ENCODE results near the gene SLC11A1. TPM values are rescaled to one million over a fixed set of nuclear protein-coding genes. Genes with fewer than 3 reads are reported as not detected.
A peak's percentile ranks its signal among the peaks of the same experiment; 100 is the strongest.

Gene SLC11A1
- total and polyA plus RNA-seq, 4 donors, result 1.9 to 56.1 (median 22.1) TPM

DNA sequence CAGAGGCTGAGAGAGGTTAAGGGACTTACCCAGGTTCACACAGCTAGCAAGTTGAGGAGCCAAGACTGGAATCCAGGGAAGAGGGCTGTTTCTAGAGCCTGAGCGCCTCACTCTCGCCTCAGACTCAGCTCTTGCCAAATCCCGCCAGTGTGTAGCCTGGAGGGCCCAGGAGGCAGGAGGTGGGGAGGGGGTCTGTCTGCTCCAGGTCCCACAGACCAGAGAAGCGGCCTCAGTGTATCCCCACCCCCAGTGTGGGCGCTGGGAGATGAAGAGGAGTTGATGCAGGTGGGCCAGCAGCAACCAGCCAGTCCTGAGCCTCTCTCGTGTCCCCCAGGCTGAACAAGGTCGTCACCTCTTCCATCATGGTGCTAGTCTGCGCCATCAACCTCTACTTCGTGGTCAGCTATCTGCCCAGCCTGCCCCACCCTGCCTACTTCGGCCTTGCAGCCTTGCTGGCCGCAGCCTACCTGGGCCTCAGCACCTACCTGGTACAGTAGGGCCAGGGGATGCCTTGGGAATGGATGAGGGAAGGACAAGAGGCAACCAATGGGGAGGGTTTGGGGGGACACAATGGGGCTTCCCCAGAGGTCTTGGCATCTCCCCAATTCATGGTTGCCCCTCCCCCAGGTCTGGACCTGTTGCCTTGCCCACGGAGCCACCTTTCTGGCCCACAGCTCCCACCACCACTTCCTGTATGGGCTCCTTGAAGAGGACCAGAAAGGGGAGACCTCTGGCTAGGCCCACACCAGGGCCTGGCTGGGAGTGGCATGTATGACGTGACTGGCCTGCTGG lies 12.4 kb downstream of the SLC11A1 start:
- WGBS, 2 donors, result 88 to 90% methylated on average over 12 to 13 of the region's 13 CpGs
- no peak for ATAC-seq (ENCODE audit: low FRiP score)
- peak in 1 of 2 donors; percentile 61 for DNase-seq
- Histone ChIP-seq H3K27ac (ENCODE audit: low read depth in 1 of 2, low read length in 2 of 2) (no peak overlapping the region), H3K4me1 (ENCODE audit: control insufficient read depth in 1 of 2, insufficient read depth in 2 of 2, low read length in 2 of 2) (no peaks in the 10 kb centered on the region), H3K9me3 (ENCODE audit: control insufficient read depth, low read length) (no peaks in the 10 kb centered on the region), H3K27me3 (ENCODE audit: control insufficient read depth in 1 of 2, insufficient read depth in 2 of 2, low read length in 1 of 2) (no peaks in the 10 kb centered on the region), H3K4me3 (ENCODE audit: low read length in 2 of 2) (no peak overlapping the region), H3K36me3 (ENCODE audit: control insufficient read depth in 1 of 2, insufficient read depth in 2 of 2, low read length in 1 of 2) (no peaks in the 10 kb centered on the region)
- intact Hi-C loops (cut with DNase I), result loop anchor here (2.0 to 10.0 kb wide), 3 partner anchors 24 to 210 kb away; no protein-coding TSS in a partner anchor

DNA sequence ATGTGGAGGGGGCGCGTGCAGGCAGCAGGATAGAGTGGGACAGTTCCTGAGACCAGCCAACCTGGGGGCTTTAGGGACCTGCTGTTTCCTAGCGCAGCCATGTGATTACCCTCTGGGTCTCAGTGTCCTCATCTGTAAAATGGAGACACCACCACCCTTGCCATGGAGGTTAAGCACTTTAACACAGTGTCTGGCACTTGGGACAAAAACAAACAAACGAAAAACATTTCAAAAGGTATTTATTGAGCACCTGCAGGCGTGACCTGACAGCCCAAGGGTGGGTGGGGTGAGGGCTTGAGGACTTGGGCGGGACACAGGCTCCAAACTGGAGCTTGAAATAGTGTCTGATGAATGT lies 13.0 kb downstream of the SLC11A1 start:
- intact Hi-C loops (cut with DNase I), result loop anchor here (2.0 to 10.0 kb wide), 3 partner anchors 24 to 210 kb away; no protein-coding TSS in a partner anchor
- Histone ChIP-seq H3K4me1 (ENCODE audit: control insufficient read depth in 1 of 2, insufficient read depth in 2 of 2, low read length in 2 of 2) (no peaks in the 10 kb centered on the region), H3K36me3 (ENCODE audit: control insufficient read depth in 1 of 2, insufficient read depth in 2 of 2, low read length in 1 of 2) (no peaks in the 10 kb centered on the region), H3K27me3 (ENCODE audit: control insufficient read depth in 1 of 2, insufficient read depth in 2 of 2, low read length in 1 of 2) (no peaks in the 10 kb centered on the region), H3K4me3 (ENCODE audit: low read length in 2 of 2) (no peak overlapping the region), H3K9me3 (ENCODE audit: control insufficient read depth, low read length) (no peaks in the 10 kb centered on the region), H3K27ac (ENCODE audit: low read depth in 1 of 2, low read length in 2 of 2) (no peak overlapping the region)
- ATAC-seq (ENCODE audit: low FRiP score), result no peak
- no peak for DNase-seq
- 82 to 96% methylated on average over 6 of the region's 6 CpGs for WGBS, 2 donors

DNA sequence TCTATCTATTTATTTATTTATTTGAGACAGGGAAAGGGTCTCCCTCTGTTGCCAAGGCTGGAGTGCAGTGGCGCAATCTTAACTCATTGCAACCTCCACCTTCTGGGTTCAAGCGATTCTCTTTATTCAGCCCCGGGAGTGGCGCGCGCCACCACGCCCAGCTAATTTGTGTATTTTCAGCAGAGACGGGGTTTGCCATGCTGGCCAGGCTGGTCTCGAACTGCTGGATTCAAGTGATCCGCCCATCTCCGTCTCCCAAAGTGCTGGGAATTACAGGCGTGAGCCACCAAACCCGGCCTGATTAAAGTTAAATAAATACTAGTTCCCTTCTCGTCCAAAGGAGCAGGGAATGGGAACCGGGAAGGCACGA lies 13.4 kb downstream of the SLC11A1 start:
- DNase-seq (peak in 1 of 2 donors; percentile 50), ATAC-seq (ENCODE audit: low FRiP score) (no peak)
- no peak overlapping the region for H3K4me3 ChIP-seq (ENCODE audit: low read length in 2 of 2)
- no peaks in the 10 kb centered on the region for H3K4me1 ChIP-seq (ENCODE audit: control insufficient read depth in 1 of 2, insufficient read depth in 2 of 2, low read length in 2 of 2)
- WGBS, 2 donors, result 31 to 41% methylated on average over 16 of the region's 16 CpGs
- H3K27ac ChIP-seq (ENCODE audit: low read depth in 1 of 2, low read length in 2 of 2), result peak overlapping the region in 1 of 2 donors; percentile 78
- H3K9me3 ChIP-seq (ENCODE audit: control insufficient read depth, low read length), result no peaks in the 10 kb centered on the region
- no peaks in the 10 kb centered on the region for H3K27me3 ChIP-seq (ENCODE audit: control insufficient read depth in 1 of 2, insufficient read depth in 2 of 2, low read length in 1 of 2)
- H3K36me3 ChIP-seq (ENCODE audit: control insufficient read depth in 1 of 2, insufficient read depth in 2 of 2, low read length in 1 of 2), result no peaks in the 10 kb centered on the region
- intact Hi-C loops (cut with DNase I), result loop anchor here (2.0 to 10.0 kb wide), 3 partner anchors 25 to 211 kb away; no protein-coding TSS in a partner anchor

DNA sequence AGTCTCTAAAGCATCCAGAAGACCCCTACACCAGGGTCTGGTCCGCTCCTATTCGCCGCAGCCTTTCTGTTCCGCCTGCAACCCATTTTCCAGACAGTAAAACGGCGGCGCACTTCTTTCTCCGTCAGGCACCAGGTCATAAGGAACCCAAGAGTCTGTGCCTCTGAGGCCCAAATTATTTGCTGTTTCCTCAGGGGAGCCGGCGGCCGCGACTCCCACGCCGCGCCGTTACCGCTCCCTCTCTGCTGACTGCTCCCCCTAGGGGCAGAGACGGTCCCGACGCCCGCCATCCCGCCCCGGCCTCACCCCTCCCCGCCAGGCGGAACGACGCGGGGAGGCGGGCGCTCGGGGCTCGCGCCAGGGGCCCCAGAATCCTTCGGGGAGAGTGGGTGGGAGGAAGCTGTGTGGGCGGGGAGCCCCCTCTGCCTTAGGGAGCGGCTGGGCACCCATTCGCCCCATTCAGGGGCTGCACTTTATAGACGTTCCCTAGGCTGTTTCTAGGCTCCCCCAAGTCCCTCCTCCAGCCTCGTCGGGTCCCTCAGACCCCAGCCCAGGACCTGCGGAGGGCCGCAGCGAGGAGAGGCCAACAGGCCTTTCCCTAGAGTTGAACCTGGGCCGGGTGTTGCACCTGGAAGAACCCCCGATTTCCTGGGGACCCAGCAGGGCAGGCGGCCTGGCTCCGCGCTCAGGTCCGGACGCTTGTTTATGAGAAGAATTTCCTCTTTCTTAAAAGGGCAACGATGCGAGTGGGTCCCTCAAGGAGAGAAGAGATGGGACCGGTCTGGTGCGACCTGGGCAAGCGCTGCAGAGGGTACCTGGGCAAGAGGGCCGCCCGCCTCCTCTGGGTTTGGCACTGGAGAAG lies 14.0 kb downstream of the SLC11A1 start:
- H3K4me3 ChIP-seq (ENCODE audit: low read length in 2 of 2), result peak overlapping the region; percentile 56 to 88
- H3K4me1 ChIP-seq (ENCODE audit: control insufficient read depth in 1 of 2, insufficient read depth in 2 of 2, low read length in 2 of 2), result no peaks in the 10 kb centered on the region
- ATAC-seq (ENCODE audit: low FRiP score) (peak; percentile 81), DNase-seq (peak; percentile 97 to 98)
- H3K27ac ChIP-seq (ENCODE audit: low read depth in 1 of 2, low read length in 2 of 2), result peak overlapping the region; percentile 91 to 97
- H3K36me3 ChIP-seq (ENCODE audit: control insufficient read depth in 1 of 2, insufficient read depth in 2 of 2, low read length in 1 of 2), result no peaks in the 10 kb centered on the region
- WGBS, 2 donors, result 1% methylated on average over 57 of the region's 57 CpGs
- H3K27me3 ChIP-seq (ENCODE audit: control insufficient read depth in 1 of 2, insufficient read depth in 2 of 2, low read length in 1 of 2), result no peaks in the 10 kb centered on the region
- H3K9me3 ChIP-seq (ENCODE audit: control insufficient read depth, low read length), result no peaks in the 10 kb centered on the region
- intact Hi-C loops (cut with DNase I), result loop anchor here (2.0 to 10.0 kb wide), 4 partner anchors 25 to 211 kb away; no protein-coding TSS in a partner anchor

DNA sequence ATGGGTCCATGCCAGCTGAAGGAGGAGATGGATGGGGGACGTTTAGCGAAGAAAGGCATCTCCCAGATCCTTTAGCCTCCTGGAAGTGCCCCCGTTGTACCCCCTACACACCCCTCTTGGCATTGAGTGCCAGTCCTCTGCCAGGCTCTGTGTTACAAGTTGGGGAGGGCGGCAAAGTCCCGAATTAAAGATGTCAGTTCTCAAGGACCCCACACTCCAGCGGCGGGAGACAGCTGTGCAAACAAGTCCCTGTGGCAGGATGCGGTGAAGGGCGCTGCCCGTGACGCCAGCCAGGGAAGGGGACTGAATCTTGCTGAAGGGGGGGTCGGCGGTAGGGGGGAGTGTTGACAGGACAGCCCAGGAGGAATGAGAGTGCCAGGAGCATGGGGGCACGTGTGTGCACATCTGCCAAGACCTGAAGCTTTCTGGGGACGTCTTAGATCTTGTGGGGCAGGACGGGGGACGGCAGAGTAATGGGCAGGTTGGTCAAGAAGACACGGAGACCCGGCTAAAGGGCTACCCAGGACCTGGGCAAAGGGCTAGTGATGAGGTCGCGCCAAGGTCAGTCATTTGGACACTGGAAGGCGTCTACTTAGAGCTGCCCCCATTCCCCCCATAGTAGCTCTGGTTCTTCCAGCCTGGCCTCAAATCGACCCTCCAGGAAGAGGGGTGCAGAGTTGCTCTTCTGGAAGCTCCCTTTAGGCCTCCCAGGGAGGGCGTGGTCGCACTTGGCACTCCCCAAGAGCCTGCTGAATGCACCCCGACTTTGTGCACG lies 14.8 kb downstream of the SLC11A1 start:
- peak; percentile 11 for ATAC-seq (ENCODE audit: low FRiP score)
- Histone ChIP-seq H3K4me3 (ENCODE audit: low read length in 2 of 2) (peak overlapping the region; percentile 56 to 88), H3K27ac (ENCODE audit: low read depth in 1 of 2, low read length in 2 of 2) (peak overlapping the region; percentile 91 to 97), H3K4me1 (ENCODE audit: control insufficient read depth in 1 of 2, insufficient read depth in 2 of 2, low read length in 2 of 2) (no peaks in the 10 kb centered on the region), H3K36me3 (ENCODE audit: control insufficient read depth in 1 of 2, insufficient read depth in 2 of 2, low read length in 1 of 2) (no peaks in the 10 kb centered on the region), H3K27me3 (ENCODE audit: control insufficient read depth in 1 of 2, insufficient read depth in 2 of 2, low read length in 1 of 2) (no peaks in the 10 kb centered on the region), H3K9me3 (ENCODE audit: control insufficient read depth, low read length) (no peaks in the 10 kb centered on the region)
- DNase-seq, result peak; percentile 88 to 91
- 1% methylated on average over 27 of the region's 27 CpGs for WGBS, 2 donors
- intact Hi-C loops (cut with DNase I), result loop anchor here (2.0 to 10.0 kb wide), 3 partner anchors 95 to 212 kb away; no protein-coding TSS in a partner anchor

DNA sequence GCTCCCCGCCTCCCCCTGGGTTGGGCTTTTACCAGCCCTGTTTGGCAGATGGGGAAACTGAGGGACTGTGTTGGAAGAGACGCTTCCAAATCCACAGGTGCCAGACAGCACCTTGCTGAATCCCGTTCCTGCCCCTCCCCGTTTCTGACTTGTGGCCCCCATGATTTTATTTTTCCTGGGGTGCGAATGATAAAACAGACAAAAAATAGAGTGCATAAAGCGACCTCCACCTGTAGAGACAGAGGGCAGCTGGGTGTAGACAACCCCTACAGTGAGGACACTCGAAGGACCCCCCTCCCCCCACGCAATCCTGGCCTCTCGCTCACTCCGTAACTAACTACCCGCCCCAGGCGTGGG lies 15.4 kb downstream of the SLC11A1 start:
- Histone ChIP-seq H3K9me3 (ENCODE audit: control insufficient read depth, low read length) (no peaks in the 10 kb centered on the region), H3K27me3 (ENCODE audit: control insufficient read depth in 1 of 2, insufficient read depth in 2 of 2, low read length in 1 of 2) (no peaks in the 10 kb centered on the region), H3K27ac (ENCODE audit: low read depth in 1 of 2, low read length in 2 of 2) (peak overlapping the region; percentile 84 to 97), H3K4me3 (ENCODE audit: low read length in 2 of 2) (peak overlapping the region; percentile 19 to 56), H3K36me3 (ENCODE audit: control insufficient read depth in 1 of 2, insufficient read depth in 2 of 2, low read length in 1 of 2) (peaks cover 0 to 3% of the 10 kb centered on the region in 2 donors), H3K4me1 (ENCODE audit: control insufficient read depth in 1 of 2, insufficient read depth in 2 of 2, low read length in 2 of 2) (no peaks in the 10 kb centered on the region)
- DNase-seq (no peak), ATAC-seq (ENCODE audit: low FRiP score) (no peak)
- 2 to 4% methylated on average over 12 of the region's 12 CpGs for WGBS, 2 donors
- intact Hi-C loops (cut with DNase I), result loop anchor here (2.0 to 10.0 kb wide), 3 partner anchors 95 to 213 kb away; no protein-coding TSS in a partner anchor

DNA sequence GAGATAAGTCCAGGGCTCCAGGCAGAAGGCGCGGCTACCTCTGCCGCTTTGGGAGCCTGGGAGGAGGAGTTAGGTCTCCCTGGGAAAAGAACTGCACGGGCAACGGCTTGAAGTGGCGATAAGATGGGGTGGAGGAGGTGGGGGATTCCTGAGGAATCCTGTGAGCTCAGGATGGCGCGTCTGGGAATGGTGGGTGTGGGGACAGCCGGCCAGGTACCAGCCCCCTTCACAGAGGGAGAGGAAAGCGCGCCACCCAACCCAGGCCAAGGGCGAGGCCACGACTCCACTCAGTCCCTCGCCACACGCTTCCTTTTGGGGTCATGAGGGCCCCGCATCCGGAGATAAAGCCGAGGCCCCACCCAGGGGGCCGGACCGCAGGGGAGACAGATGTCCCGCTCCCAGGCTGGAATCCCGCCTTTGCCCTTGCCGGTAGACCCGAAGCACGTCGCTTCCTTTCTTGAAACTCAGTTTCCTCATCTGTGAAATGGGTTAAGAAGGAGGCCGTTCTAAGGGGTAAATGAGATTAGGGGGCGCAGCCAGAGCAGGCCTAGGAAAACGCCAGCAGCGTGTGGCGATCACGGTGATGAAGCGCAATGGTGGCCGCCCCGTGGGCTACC lies 15.9 kb downstream of the SLC11A1 start:
- no peaks in the 10 kb centered on the region for H3K27me3 ChIP-seq (ENCODE audit: control insufficient read depth in 1 of 2, insufficient read depth in 2 of 2, low read length in 1 of 2)
- H3K27ac ChIP-seq (ENCODE audit: low read depth in 1 of 2, low read length in 2 of 2), result peak overlapping the region; percentile 84 to 97
- H3K4me3 ChIP-seq (ENCODE audit: low read length in 2 of 2), result peak overlapping the region; percentile 38 to 56
- intact Hi-C loops (cut with DNase I), result loop anchor here (1.0 to 10.0 kb wide), 4 partner anchors 96 to 213 kb away; no protein-coding TSS in a partner anchor
- no peaks in the 10 kb centered on the region for H3K4me1 ChIP-seq (ENCODE audit: control insufficient read depth in 1 of 2, insufficient read depth in 2 of 2, low read length in 2 of 2)
- DNase-seq (peak; percentile 88 to 90), ATAC-seq (ENCODE audit: low FRiP score) (peak; percentile 13)
- no peaks in the 10 kb centered on the region for H3K9me3 ChIP-seq (ENCODE audit: control insufficient read depth, low read length)
- H3K36me3 ChIP-seq (ENCODE audit: control insufficient read depth in 1 of 2, insufficient read depth in 2 of 2, low read length in 1 of 2), result peaks cover 0 to 4% of the 10 kb centered on the region in 2 donors
- WGBS, 2 donors, result 0 to 1% methylated on average over 34 to 35 of the region's 35 CpGs

All from aorta (tissue), 5 donors.